GM19438 (cell line): Measurements from ENCODE around the gene ANKDD1A.

Experiments used
- ATAC-seq: cut with Tn5 transposase; IDR thresholded peaks from one replicate; pipeline ENCODE4 v1.9.1; 2021; ENCODE audit warnings: low read depth; ENCODE audit not compliant: unreplicated experiment

The ANKDD1A gene

DNA sequence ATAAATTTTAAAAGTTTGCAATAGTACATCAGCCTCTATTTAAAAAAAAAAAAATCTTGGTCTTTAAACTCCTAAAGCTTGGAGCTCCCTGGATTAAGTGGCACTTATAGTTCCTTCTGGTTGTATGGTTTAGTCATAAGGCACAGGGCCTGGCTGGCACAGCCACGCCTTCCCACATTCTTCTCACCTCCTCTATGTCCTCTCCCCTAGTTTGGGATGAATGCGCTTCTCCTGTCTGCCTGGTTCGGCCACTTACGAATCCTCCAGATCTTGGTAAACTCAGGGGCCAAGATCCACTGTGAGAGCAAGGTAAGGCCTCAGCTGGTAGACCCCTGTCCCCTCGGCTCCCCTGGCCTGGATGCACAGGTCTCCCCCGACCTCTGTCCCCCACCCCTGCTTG lies 10.0 kb downstream of the ANKDD1A start:
- ATAC-seq, result no peak

DNA sequence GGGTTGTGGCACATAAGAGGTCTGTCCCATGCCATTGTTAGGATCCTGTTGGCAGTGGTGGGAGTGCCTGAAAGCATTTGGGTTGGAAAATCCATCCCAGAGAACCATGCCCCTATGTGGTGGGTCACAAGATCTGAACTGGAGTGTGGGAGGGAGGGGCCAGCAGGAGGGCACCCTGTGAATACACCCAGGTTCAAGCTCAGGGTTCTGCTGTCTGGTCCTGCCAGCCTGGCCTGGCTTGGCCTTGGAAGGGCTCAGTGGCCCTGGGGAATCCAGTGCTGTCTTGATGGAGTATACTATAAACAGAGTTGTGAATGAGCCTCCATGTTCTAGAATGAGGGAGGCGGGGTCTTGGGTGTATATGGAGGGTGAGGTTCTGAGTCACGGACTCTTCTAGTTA lies 11.8 kb downstream of the ANKDD1A start:
- ATAC-seq, result no peak

DNA sequence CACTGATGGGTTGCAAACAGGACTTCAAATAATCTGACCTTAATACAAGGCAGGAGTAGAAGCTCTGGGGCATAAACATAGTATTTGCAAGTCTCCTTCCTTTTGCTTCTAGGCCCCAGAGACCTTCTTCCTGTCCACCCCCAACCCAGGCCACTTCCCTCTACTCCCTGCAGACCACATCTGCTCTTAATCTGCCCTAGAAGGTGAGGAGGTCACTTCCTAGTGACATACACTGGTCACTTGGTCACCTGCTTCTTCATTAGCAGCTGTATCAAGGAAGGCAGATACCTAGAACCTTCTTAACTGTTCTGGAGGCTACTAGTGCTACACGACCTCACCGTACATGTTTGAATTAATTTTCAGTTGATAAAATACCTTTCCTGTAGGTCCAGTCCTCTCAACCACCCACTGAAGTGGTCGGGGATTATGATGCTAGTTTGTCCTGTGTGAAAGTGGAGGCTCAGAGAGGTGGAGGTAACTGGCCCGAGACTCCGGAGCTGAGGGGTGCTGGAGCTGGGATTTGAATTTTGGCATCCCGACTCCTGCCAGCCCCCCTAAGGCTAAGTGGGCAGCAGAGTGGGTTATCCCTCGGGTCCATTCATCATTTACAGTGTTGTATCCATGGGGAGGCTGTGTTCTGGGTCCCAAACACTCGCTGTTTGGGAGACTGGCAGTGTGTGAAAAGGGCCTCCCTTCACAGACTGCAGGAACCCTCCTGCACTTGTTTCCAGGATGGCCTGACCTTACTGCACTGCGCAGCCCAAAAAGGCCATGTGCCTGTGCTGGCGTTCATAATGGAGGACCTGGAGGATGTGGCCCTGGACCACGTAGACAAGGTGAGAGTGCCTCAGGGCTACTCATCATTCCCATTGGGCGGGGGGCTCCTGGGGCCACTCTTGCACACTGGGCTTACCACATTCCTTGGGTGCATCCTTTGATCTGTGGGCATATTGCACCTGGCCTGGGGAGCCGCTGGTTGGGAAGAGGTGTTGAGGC lies 13.9 kb downstream of the ANKDD1A start:
- ATAC-seq, result no peak

DNA sequence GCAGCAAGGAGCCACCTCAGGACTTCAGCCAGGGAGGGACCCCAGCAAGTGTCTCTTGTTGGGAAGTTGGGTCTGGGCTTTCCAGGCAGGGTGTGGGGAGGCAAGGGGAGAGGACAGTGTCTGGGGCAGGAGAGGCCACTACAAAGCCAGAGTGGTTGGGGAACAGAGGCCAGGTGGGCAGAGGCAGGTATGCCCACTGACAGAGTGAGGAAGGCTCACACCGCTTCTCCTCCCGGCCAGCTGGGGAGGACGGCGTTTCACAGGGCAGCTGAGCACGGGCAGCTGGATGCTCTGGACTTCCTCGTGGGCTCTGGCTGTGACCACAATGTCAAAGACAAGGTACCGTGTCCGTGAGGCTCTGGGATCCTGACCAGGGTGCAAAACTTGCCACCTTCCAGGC lies 15.0 kb downstream of the ANKDD1A start:
- ATAC-seq, result no peak

DNA sequence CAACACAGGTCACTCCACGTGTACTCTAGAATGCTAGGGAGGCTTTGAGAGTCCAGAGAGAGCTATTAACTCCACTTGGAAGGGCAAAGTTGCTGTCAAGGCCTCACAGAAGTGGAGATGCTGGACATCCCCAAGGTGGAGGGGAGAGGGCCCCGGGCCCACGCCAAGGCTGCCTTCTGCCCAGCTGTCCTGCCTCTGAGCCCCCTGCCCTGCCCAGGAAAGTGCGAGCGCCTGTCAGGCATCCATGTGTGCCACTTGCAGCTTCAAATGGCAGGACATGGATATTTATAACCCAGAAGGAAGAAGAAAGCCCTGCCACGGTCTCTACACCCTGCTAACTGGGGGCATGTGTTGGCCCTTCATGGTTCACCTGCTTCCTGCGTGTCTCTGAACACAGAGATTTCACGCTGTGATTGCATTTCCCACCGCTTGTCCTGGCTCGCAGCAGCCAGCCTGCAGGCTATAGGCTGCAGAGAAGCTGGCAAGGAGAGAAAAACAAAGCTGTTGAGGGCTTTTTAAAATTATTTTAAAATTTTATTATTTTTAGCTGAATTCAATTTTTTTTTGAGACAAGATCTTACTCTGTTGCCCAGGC lies 17.0 kb downstream of the ANKDD1A start:
- ATAC-seq, result no peak

DNA sequence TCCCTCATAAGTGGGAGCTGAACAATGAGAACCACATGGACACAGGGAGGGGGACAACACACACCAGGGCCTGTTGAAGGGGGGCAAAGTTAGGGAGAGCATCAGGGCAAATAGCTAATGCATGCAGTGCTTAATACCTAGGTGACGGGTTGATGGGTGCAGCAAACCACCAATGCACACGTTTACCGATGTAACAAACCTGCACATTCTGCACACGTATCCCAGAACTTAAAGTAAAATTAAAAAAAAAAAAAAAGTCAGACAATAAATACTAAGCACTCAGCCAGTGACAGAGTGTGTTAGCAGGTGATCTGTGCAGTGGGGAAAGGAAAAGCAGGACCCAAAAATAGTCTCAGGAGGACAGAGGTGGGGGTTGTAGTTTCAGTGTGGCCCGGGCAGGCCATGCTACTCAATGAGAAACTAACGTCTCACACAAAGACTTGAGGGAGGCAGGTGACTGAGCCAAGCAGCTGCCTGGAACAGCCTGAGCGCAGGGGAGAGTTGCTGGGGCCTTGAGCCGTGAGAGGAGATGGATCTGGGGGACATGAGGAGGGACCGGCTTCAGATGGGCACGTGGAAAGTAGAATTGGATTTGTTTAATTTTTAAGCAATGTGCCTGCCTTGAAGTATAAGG lies 18.4 kb downstream of the ANKDD1A start:
- peak; percentile 73 for ATAC-seq

DNA sequence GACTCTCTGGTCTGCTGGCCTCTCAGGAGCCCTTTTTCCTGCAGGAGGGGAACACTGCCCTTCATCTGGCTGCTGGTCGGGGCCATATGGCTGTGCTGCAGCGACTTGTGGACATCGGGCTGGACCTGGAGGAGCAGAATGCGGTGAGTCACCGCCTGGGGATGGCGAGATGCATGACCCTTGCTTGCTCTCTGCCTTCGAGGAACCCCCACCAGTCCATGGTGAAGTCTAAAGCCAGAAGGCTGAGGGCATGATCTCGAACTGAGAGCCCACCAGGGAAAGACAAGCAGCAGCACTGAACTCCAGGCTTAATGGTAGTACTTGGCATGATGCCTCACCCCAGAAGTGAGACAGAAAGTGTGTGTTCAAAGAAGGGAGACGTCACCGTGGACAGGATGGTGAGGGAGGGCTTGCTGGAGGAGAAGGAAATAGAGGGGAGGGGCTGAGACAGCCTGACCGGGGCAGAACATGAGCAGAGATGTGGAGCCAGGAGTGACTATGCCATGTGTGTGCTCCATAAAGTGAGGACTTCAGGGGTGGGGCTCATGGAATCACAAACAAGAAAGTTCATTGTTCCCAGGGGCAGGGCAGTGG lies 19.2 kb downstream of the ANKDD1A start:
- ATAC-seq, result no peak

DNA sequence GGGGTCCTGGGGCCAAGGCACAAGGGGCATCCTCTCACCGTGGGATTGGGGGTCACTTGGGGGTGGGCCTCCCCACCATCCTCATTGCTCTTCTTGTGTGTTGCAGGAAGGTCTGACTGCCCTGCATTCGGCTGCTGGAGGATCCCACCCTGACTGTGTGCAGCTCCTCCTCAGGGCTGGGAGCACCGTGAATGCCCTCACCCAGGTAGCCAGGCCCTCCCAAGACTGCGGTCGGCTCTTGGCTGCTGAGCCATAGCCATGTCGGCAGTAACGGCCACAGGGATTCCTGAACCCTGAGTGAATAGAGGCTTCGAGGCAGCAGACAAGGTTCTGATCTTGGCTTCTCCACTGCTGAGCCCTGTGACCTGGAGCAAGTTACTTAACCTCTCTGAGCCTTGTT lies 19.7 kb downstream of the ANKDD1A start:
- ATAC-seq, result no peak

DNA sequence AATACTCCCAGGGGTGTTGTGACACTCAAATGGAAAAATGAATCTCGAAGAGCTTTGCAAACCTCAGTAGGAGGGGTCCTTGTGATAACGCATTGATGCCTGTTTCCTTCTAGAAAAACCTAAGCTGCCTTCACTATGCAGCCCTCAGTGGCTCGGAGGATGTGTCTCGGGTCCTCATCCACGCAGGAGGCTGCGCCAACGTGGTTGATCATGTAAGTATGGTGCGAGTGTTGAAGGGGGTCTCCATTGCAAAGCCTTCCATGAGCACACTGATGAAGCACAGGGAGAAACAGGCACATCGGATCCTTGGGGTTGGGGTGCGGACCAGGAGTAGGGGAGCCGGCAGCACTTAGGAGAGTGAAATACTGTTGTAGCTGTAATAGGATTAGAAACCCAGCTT lies 22.3 kb downstream of the ANKDD1A start:
- ATAC-seq, result no peak

DNA sequence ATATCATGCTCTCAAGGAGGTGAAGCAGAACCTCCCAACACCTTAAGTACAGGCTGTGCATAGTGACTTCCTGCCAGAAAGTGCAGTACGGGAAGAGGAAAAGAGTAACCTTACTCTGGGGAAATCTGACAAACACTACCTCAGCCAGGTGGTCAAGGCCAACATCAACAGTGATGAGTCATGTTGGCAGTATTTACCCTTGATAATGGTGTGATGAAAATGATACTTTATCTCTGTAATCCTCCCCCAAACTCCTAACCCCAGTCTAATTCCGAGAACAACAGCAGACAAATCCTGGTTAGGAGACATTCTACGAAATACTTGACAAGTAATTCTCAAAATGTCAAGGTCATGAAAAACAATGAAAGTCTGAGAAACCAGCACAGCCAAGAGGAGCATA lies 26.5 kb downstream of the ANKDD1A start:
- ATAC-seq, result no peak

DNA sequence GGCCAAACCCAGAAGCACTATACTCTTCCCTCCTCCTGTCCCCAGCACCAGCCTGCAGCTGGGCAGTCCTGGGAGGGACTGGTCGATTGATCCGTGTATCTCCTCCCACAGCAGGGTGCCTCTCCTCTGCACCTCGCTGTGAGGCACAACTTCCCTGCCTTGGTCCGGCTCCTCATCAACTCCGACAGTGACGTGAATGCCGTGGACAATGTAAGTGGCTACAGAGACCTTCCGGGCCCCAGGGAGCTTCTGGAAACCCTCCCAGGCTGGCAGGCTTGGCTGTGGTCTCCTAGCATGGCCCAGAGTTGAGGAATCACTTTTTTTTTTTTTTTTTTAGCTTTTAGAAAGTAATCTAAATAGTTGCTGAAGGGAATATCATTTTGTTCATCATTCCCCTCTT lies 30.7 kb downstream of the ANKDD1A start:
- no peak for ATAC-seq

DNA sequence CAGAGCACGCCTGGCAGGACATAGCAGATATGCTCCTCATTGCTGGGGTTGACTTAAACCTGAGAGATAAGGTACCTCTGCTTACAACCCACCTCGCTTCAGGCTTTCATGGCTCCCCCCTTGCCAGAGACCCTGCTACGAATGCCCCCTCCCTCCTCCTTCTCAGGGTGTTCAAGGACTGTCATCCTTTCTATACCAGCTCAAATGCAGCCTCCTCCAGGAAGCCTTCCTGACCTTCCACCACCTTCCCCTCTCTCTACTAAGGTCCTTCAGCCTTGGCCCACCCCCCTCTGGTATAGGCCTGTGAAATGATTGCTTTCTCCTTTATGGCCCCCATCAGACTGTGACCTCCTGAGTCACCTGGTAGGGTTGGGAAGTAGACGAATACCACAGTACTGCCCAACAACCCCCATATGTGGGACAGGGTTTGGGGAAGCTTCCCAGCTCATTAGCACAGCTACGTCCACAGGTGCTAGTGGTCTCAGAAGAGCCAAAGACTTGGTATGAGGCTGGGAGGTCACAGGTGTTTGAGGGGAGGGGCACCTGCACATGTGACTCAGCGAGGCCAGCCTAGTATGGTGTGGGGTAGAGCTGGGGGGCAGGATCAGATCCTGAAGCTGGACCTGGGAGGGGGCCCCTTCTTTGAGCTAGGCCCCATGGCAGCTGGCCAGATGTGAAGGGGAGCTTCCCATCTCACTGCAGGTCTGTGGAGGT lies 32.0 kb downstream of the ANKDD1A start:
- no peak for ATAC-seq

DNA sequence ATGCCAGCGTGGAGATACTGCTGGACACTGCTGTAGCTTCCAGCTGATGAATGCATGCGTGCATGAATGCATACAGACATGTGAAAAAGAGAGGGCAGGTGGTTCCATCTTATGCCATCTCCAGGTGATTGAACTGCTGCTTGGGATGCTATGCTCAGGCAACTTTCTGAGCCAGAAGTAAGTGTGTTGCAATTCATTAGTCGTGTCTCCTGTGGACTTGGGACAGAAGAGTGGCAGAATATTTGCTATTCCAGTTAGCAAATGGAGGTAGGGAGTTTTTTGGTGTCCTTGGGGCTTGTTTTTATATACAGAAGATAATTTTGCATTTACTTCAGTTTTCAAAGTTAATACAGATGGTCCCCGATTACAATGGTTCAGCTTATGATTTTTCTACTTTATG lies 33.3 kb downstream of the ANKDD1A start:
- ATAC-seq, result no peak

DNA sequence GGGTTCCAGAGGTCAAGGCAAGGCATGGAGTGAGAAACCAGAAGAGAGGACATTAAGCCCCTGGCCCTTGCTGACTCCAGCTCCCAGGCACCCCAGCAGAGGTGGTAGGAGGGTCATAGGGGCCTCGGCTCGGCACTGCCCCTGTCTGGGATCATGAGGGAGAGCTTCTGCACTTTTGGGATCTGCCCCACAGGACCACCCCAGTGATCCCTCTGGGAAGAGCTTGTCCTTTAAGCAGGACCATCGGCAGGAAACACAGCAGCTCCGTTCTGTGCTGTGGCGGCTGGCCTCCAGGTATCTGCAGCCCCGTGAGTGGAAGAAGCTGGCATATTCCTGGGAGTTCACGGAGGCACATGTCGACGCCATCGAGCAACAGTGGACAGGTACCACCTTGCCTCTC lies 35.5 kb downstream of the ANKDD1A start:
- ATAC-seq, result no peak

DNA sequence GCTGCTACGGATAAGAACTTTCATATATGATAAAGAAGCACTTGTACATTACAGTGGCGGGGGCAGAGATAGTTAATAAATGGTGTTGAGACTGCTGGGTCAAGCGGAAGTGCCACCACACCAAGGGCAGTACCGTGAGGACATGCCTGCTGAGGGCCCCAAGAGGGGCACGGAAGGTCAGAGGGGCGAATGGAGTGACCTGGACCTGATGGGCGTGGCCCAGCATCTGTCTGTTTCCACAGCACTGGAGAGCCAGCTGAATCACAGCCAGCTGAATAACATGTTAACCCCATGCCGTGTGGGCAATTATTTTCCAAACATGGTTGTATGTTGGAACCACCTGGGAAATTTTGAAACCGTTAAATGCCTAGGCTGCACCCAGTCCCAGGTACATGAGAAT lies 37.2 kb downstream of the ANKDD1A start:
- no peak for ATAC-seq

DNA sequence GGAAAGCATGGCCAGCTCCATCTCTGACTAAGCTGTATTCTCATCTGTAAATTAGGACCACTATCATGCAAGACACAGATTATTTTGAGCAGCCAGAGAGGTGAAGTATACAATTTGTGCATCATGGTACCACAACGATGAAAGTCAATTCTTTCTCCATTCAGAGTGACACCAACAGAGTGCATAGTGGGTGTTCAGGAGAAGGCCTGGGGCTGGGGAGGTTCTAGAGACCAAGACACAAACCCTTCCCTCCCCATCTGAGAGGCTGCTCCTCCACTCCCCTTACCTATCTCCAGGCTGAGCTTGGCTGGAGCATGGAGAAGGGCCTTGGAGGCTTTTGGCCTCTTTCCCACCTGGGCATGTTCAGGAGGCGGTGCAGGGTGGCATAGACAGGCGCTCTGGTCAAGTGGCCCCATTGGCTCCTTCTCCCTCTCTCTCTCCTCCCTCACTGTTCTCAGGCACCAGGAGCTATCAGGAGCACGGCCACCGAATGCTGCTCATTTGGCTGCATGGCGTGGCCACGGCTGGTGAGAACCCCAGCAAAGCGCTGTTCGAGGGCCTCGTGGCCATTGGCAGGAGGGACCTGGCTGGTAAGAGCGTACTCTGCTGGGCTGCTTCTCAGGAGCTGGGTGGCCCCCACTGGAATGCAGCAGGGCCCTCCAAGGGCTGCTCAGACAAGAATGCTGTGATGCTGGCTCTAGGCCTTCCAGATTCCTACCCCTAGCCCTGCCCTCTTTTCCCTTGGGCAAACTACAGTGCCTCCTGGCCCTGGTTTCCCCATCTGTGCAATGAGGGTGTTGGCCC lies 37.9 kb downstream of the ANKDD1A start:
- ATAC-seq, result no peak

DNA sequence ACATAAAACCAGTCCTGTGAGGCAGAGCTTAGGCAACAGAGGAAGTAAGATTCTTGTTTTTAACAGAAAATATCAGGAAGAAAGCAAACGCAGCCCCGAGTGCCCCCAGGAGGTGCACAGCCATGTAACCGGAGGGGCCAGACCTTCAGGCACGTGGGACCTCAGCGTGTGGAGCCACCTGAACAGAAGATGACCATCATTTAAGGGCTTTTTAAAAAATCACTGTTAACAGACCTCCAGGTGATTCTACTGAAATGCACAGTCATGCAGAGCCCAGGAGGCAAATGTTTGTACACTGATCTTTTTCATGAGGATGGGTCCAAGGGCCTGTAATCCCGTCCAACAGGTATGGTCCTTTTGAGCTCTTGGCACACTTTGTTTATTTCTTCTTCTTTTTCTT lies 39.2 kb downstream of the ANKDD1A start:
- no peak for ATAC-seq

DNA sequence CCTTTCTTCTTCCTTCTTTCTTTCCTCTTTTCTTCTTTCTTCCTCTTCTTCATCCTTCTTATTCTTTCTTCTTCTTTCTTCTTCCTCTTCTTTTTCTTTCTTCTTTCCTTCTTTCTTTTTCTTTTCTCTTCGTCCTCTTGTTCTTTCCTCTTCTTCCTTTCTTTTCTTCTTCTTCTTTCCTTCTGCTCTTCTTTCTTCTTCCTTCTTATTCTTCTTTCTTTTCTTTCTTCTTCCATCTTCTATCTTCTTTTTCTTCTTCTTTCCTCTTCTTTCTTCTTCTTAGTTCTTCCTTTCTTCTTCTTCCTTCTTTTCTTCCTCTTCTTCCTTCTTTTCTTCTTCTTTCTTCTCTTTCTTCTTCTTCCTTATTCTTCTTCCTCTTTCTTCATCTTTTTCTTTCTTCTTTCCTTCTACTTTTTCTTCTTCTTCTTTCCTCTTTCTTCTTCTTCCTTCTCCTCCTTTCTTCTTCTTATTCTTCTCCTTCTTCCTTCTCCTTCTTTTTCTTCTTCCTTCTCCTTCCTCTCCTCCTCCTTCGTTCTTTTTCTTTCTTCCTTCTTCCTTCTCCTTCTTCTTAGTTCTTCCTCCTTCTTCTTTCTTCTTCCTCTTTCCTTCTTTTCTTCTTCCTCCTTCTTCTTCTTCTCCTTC lies 40.2 kb downstream of the ANKDD1A start:
- no peak for ATAC-seq

DNA sequence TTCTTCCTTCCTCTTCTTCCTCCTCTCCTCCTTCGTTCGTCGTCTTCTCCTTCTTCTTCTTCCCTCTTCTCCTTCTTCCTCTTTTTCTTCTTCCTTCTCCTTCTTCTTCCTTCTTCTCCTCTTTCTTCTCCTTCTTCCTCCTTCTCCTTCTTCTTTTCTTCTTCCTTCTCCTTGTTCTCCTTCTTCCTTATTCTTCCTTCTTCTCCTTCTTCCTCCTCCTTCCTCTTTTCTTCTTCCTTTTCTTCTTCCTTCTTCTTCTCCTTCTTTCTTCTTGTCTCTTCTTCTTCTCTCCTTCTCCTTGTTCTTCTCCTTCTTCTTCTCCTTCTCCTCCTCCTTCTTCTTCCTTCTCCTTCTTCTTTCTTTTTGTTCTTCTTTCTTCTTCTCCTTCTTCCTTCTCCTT lies 42.7 kb downstream of the ANKDD1A start:
- ATAC-seq, result no peak
